K562 (cell line): ENCODE results near the gene FOXR1. TPM values are rescaled to one million over a fixed set of nuclear protein-coding genes. Genes with fewer than 3 reads are reported as not detected.
A peak's percentile ranks its signal among the peaks of the same experiment; 100 is the strongest.

Source experiments
- ARID1B ChIP-seq: fragments of 450-650 bp; IDR thresholded peaks from 2 replicates; pipeline ENCODE4 v1.6.1; 2016; ENCODE audit warnings: antibody characterized with exemption, mild to moderate bottlenecking, inconsistent platforms
- BRD4 ChIP-seq: fragments of 200-600 bp; sonication (generic); IDR thresholded peaks from 2 replicates; pipeline ENCODE4 v1.6.1; 2017; ENCODE audit warnings: inconsistent platforms
- CTCFL ChIP-seq: IDR thresholded peaks from 2 replicates; pipeline ENCODE4 v1.6.1; 2011; ENCODE audit warnings: borderline replicate concordance, low read depth, mild to moderate bottlenecking, moderate library complexity, low read length; ENCODE audit not compliant: insufficient read depth, poor library complexity, severe bottlenecking
- EGR1 ChIP-seq: fragments of 450-650 bp; conservative IDR thresholded peaks from 2 replicates; pipeline ENCODE4 v1.6.1; 2017; ENCODE audit warnings: mild to moderate bottlenecking
- ESRRA ChIP-seq: fragments of 450-650 bp; IDR thresholded peaks from 2 replicates; pipeline ENCODE4 v1.6.1; 2014; ENCODE audit warnings: low read depth, mild to moderate bottlenecking, moderate library complexity, borderline replicate concordance
- ETV6 ChIP-seq, 3 experiments: fragments of 150-350 bp in 1 of 3; sonication (generic) in 1 of 3; formaldehyde crosslinking in 1 of 3; IDR thresholded peaks; 2 replicates each; pipeline versions ENCODE4 v1.6.1 to v1.8.0; 2014 to 2022; ENCODE audit warnings: borderline replicate concordance in 2 of 3, low read depth in 2 of 3, antibody characterized with exemption in 1 of 3, low read length in 1 of 3, mild to moderate bottlenecking in 1 of 3, missing genetic modification reagents in 1 of 3
- HOMEZ ChIP-seq: fragments of 250-450 bp; sonication (Bioruptor Pico); IDR thresholded peaks from 2 replicates; pipeline ENCODE4 v1.4.0; 2020; ENCODE audit warnings: mild to moderate bottlenecking, moderate library complexity
- IRF2 ChIP-seq: sonication (generic); formaldehyde crosslinking; IDR thresholded peaks from 2 replicates; pipeline ENCODE4 v1.8.1; 2022; ENCODE audit warnings: mild to moderate bottlenecking, missing genetic modification reagents
- KDM1A ChIP-seq, 2 experiments: fragments of 450-650 bp; IDR thresholded peaks; 2 replicates each; pipeline ENCODE4 v1.6.1; 2016; ENCODE audit warnings: mild to moderate bottlenecking in 2 of 2
- MBD2 ChIP-seq: sonication (generic); IDR thresholded peaks from 2 replicates; pipeline ENCODE4 v1.6.1; 2016; ENCODE audit warnings: low read depth, borderline replicate concordance
- MITF ChIP-seq: IDR thresholded peaks from 2 replicates; pipeline ENCODE4 v1.6.1; 2014; ENCODE audit warnings: antibody characterized with exemption
- MYC ChIP-seq, 2 experiments: fragments of 250-450 bp in 1 of 2; sonication (Bioruptor Pico) in 1 of 2; IDR thresholded peaks; 2 replicates each; pipeline versions ENCODE4 v1.5.1 to v1.6.1; 2012 to 2021; ENCODE audit warnings: low read depth in 2 of 2, borderline replicate concordance in 1 of 2, improper control_type of control experiment in 1 of 2, low read length in 1 of 2, mild to moderate bottlenecking in 1 of 2, moderate library complexity in 1 of 2
- NFRKB ChIP-seq: fragments of 450-650 bp; IDR thresholded peaks from 2 replicates; pipeline ENCODE4 v1.6.1; 2016; ENCODE audit warnings: low read depth
- NR4A1 ChIP-seq, 2 experiments: fragments of 250-450 bp in 1 of 2; fragments of 450-650 bp in 1 of 2; sonication (Bioruptor Pico) in 1 of 2; IDR thresholded peaks; 2 replicates each; pipeline versions ENCODE4 v1.4.0 to v1.6.1; 2016 to 2020; ENCODE audit warnings: mild to moderate bottlenecking in 2 of 2, missing compliant biosample characterization in 1 of 2, missing genetic modification characterization in 1 of 2, moderate library complexity in 1 of 2
- PHB ChIP-seq: fragments of 250-450 bp; sonication (Bioruptor Pico); IDR thresholded peaks from 2 replicates; pipeline ENCODE4 v1.5.0; 2021
- PHB2 ChIP-seq: fragments of 450-650 bp; IDR thresholded peaks from 2 replicates; pipeline ENCODE4 v1.6.1; 2017; ENCODE audit warnings: low read depth
- PHF20 ChIP-seq: fragments of 450-650 bp; IDR thresholded peaks from 2 replicates; pipeline ENCODE4 v1.6.1; 2018; ENCODE audit not compliant: partially characterized antibody
- PHF8 ChIP-seq: fragments of 200-600 bp; sonication (generic); IDR thresholded peaks from 2 replicates; pipeline ENCODE4 v1.6.1; 2012; ENCODE audit warnings: mixed run types, mild to moderate bottlenecking, inconsistent platforms, low read length, moderate library complexity, borderline replicate concordance
- RFX5 ChIP-seq: IDR thresholded peaks from 2 replicates; pipeline ENCODE4 v1.6.1; 2011; ENCODE audit warnings: low read depth, mild to moderate bottlenecking, improper control_type of control experiment, low read length
- TBP ChIP-seq: optimal IDR thresholded peaks from 2 replicates; pipeline ENCODE3; 2011; ENCODE audit warnings: low read depth, low read length, improper control_type of control experiment
- TCF7L2 ChIP-seq: fragments of 150-350 bp; IDR thresholded peaks from 2 replicates; pipeline ENCODE4 v1.6.1; 2016; ENCODE audit warnings: low read depth, mild to moderate bottlenecking, low read length, moderate library complexity
- ZC3H11A ChIP-seq: IDR thresholded peaks from 2 replicates; pipeline ENCODE4 v1.6.1; 2012; ENCODE audit warnings: low read depth, low read length, improper control_type of control experiment
- ZNF316 ChIP-seq: fragments of 450-650 bp; IDR thresholded peaks from 2 replicates; pipeline ENCODE4 v1.6.1; 2016
- polyA plus RNA-seq, 8 experiments: library from polyadenylated mRNA; depleted of rRNA in 4 of 8; stranded (reverse) in 5 of 8; unstranded in 3 of 8; fragments of >200 nt; fragmentation: Nextera tagmentation in 2 of 8; fragmentation: Illumina TruSeq in 1 of 8; extraction: Ambion mirVana in 2 of 8; extraction: Trizol in 1 of 8; gene quantifications; 2 replicates each; pipeline versions ENCODE4 v1.2.1 to v1.2.3, GENCODE V29; 2011 to 2014; ENCODE audit warnings: inconsistent platforms in 1 of 8, missing spikeins in 1 of 8
- total RNA-seq, 7 experiments: library from RNA; depleted of rRNA in 6 of 7; stranded (reverse); fragments of >200 nt in 6 of 7; fragmentation: Illumina TruSeq in 2 of 7; extraction: Trizol in 2 of 7; gene quantifications; 2 replicates each; pipeline versions ENCODE4 v1.2.1 to v1.2.3, GENCODE V29; 2011 to 2021; ENCODE audit warnings: low replicate concordance in 1 of 7

The FOXR1 gene
- total and polyA plus RNA-seq, 9 of the 15 experiments (the other 6 are each of a cell fraction or from before 2014, with no cell fraction given) = not detected

- TF ChIP-seq BRD4 = no peak
- peak; percentile 96 for TF ChIP-seq TBP
- TF ChIP-seq ESRRA = peak; percentile 76
- TF ChIP-seq NR4A1 (CRISPR knock-in tag; IDR thresholded peaks at IDR 0.05) = no peak
- no peak for TF ChIP-seq NR4A1 (tag; IDR thresholded peaks at IDR 0.05)
- peak; percentile 24 for TF ChIP-seq CTCFL
- TF ChIP-seq EGR1 = peak; percentile 71
- peak; percentile 97 for TF ChIP-seq MYC (IDR thresholded peaks at IDR 0.05; ENCODE audit: low read depth, low read length)
- peak; percentile 97 for TF ChIP-seq MYC (CRISPR knock-in tag; IDR thresholded peaks at IDR 0.05; ENCODE audit: borderline replicate concordance, low read depth)
- peak; percentile 25; the same call in 1 of the 2 replicates for TF ChIP-seq PHB (CRISPR knock-in tag)
- peak; percentile 74; the same call in 1 of the 2 replicates for TF ChIP-seq MBD2
- TF ChIP-seq ZC3H11A = no peak
- peak; percentile 95 for TF ChIP-seq PHF8
- 0 out of 2 replicates have a peak, but pooled peaks have one; percentile 15 for TF ChIP-seq ARID1B
- no peak for TF ChIP-seq TCF7L2
- no peak for TF ChIP-seq ETV6 (IDR thresholded peaks at IDR 0.05; ENCODE audit: borderline replicate concordance in 1 of 2, low read depth in 2 of 2, low read length in 1 of 2)
- TF ChIP-seq ETV6 (CRISPR knock-in tag; IDR thresholded peaks at IDR 0.05; ENCODE audit: borderline replicate concordance) = peak; percentile 61; the same call in 1 of the 2 replicates
- no peak for TF ChIP-seq ZNF316
- no peak for TF ChIP-seq KDM1A (IDR thresholded peaks at IDR 0.05)
- TF ChIP-seq PHB2 = no peak
- TF ChIP-seq NFRKB = peak; percentile 74
- TF ChIP-seq PHF20 = peak; percentile 94
- TF ChIP-seq RFX5 = no peak
- TF ChIP-seq HOMEZ (CRISPR knock-in tag) = no peak
- TF ChIP-seq IRF2 (CRISPR knock-in tag) = no peak
- TF ChIP-seq MITF = no peak
These were observed 46.7 kb downstream of the FOXR1 start, which contains the start of the genes RPS25 and TRAPPC4 (continued) for GRCh38 chr11:119018074-119018938.
